ENCODE data around the gene EPSTI1.

- TF ChIP-seq CTCF (IDR thresholded peaks at IDR 0.05) (no peak), POLR2A (IDR thresholded peaks at IDR 0.05) (no peak), POLR2AphosphoS5 (IDR thresholded peaks at IDR 0.05) (no peak)
Observed at GRCh38 chr13:42984691-42985090, 7.3 kb downstream of the EPSTI1 start.

Measured in breast epithelium (tissue), 3 donors.